ENCODE measurements around the gene FURIN.
"Not testable (repeated sequence)": the region's sequence is repeated elsewhere in the genome, so short reads cannot be mapped to it uniquely, and the experiment has no call there.

- TF ChIP-seq CTCF (IDR thresholded peaks at IDR 0.05); RXRA (IDR thresholded peaks at IDR 0.05; ENCODE audit: borderline replicate concordance, low read depth); TAF1 (IDR thresholded peaks at IDR 0.05; ENCODE audit: borderline replicate concordance, low read depth, low read length); YY1 (IDR thresholded peaks at IDR 0.05; ENCODE audit: low read depth); MAX (IDR thresholded peaks at IDR 0.05; ENCODE audit: low read depth); RAD21 (IDR thresholded peaks at IDR 0.05; ENCODE audit: low read length); POLR2AphosphoS5 (IDR thresholded peaks at IDR 0.05; ENCODE audit: low read depth, low read length): not testable (repeated sequence)
These were observed 19.0 kb upstream of the FURIN start for GRCh38 chr15:90849424-90849823.
